ENCODE measurements around the gene ADCY9. TPM values are rescaled to one million over a fixed set of nuclear protein-coding genes. Genes with fewer than 3 reads are reported as not detected.

The ADCY9 gene
- polyA plus RNA-seq, 1 donor from 2014 or later: 6.3 TPM

DNA sequence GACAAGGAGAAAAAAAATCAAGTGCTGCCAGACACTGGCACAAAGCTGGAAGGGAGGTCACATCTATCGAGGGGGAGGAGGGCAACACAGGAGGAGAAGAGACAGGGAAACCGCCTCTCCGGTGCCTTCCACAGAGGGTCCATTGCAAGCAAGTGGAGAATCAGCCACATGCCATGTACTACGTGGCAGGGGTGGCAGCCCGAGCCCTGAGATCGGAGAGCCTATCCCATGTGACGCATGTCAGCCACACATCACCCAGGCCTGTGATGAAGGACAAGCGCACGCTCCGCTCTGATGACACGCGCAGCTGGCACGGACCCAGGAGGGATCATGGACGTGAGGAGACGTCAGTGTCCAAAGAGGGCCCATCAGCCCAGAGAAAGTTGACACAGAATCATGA lies 30.1 kb downstream of the ADCY9 start (continued):
- TF ChIP-seq EZH2 (IDR thresholded peaks at IDR 0.05; ENCODE audit: borderline replicate concordance, insufficient read depth, low read length, poor library complexity, severe bottlenecking): no peak
- no peak for TF ChIP-seq POLR2AphosphoS5 (IDR thresholded peaks at IDR 0.05)
- no peak for TF ChIP-seq RAD21 (conservative IDR thresholded peaks at IDR 0.05)
- TF ChIP-seq MXI1 (conservative IDR thresholded peaks at IDR 0.05; ENCODE audit: poor library complexity, severe bottlenecking): no peak
- no peak for TF ChIP-seq TAF1 (IDR thresholded peaks at IDR 0.05; ENCODE audit: low read depth)

DNA sequence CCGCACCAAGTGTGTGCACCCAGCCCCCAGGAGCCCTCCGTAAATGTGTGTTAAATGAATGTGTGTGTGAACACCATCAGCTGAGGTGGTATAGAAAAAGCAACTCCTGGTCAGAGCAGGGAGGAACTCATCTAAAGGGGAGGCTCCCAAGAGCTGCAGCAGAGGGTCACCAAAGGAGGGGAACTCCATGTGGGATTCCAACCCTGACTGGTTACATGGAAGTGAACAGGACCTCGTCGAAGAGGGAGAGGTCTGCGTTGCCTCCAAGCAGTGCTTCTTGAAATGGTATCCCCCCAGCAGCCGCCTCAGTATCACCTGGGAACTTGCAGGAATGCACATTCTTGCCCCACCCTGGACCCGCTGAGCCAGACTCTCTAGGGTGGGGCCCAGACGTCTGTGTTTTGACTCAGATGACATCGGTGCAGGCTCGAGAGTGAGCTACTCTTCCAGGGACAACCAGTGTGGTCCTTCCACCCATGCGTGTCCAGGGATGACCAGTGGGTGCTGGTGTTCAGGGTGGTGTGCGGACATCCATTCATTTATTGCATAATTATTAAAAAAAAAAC lies 30.8 kb downstream of the ADCY9 start:
- Histone ChIP-seq H3K27me3 (ENCODE audit: insufficient read depth, low read depth, low read length) (no peaks in the 10 kb centered on the region), H3K9me2 (ENCODE audit: insufficient read depth, low read length) (no peaks in the 10 kb centered on the region), H3K27ac (ENCODE audit: low read length) (no peak overlapping the region), H3K79me2 (replicated peaks; ENCODE audit: insufficient read depth, low read length) (no peaks in the 10 kb centered on the region), H3F3A (ENCODE audit: insufficient read depth, low read length, poor library complexity, severe bottlenecking) (no peaks in the 10 kb centered on the region), H3K4me2 (ENCODE audit: low read length) (no peak overlapping the region), H3K36me3 (ENCODE audit: insufficient read depth, low read length) (no peaks in the 10 kb centered on the region), H3K9ac (ENCODE audit: low read length) (no peak overlapping the region), H3K4me3 (ENCODE audit: low read length) (no peak overlapping the region), H2AFZ (ENCODE audit: low read depth, low read length) (no peak overlapping the region), H4K20me1 (ENCODE audit: insufficient read depth) (no peaks in the 10 kb centered on the region), H3K9me3 (ENCODE audit: low read length) (no peaks in the 10 kb centered on the region)
- TF ChIP-seq TAF1 (IDR thresholded peaks at IDR 0.05; ENCODE audit: low read depth): no peak
- no peak for TF ChIP-seq MXI1 (conservative IDR thresholded peaks at IDR 0.05; ENCODE audit: poor library complexity, severe bottlenecking)
- TF ChIP-seq SMC3 (conservative IDR thresholded peaks at IDR 0.05; ENCODE audit: poor library complexity): no peak
- TF ChIP-seq POLR2AphosphoS5 (IDR thresholded peaks at IDR 0.05): no peak
- TF ChIP-seq, protein P1, sequence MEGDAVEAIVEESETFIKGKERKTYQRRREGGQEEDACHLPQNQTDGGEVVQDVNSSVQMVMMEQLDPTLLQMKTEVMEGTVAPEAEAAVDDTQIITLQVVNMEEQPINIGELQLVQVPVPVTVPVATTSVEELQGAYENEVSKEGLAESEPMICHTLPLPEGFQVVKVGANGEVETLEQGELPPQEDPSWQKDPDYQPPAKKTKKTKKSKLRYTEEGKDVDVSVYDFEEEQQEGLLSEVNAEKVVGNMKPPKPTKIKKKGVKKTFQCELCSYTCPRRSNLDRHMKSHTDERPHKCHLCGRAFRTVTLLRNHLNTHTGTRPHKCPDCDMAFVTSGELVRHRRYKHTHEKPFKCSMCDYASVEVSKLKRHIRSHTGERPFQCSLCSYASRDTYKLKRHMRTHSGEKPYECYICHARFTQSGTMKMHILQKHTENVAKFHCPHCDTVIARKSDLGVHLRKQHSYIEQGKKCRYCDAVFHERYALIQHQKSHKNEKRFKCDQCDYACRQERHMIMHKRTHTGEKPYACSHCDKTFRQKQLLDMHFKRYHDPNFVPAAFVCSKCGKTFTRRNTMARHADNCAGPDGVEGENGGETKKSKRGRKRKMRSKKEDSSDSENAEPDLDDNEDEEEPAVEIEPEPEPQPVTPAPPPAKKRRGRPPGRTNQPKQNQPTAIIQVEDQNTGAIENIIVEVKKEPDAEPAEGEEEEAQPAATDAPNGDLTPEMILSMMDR (IDR thresholded peaks at IDR 0.05; ENCODE audit: poor library complexity, severe bottlenecking): no peak
- TF ChIP-seq EP300 (conservative IDR thresholded peaks at IDR 0.05; ENCODE audit: poor library complexity, severe bottlenecking): no peak
- TF ChIP-seq EZH2 (IDR thresholded peaks at IDR 0.05; ENCODE audit: borderline replicate concordance, insufficient read depth, low read length, poor library complexity, severe bottlenecking): no peak
- TF ChIP-seq, protein P2, sequence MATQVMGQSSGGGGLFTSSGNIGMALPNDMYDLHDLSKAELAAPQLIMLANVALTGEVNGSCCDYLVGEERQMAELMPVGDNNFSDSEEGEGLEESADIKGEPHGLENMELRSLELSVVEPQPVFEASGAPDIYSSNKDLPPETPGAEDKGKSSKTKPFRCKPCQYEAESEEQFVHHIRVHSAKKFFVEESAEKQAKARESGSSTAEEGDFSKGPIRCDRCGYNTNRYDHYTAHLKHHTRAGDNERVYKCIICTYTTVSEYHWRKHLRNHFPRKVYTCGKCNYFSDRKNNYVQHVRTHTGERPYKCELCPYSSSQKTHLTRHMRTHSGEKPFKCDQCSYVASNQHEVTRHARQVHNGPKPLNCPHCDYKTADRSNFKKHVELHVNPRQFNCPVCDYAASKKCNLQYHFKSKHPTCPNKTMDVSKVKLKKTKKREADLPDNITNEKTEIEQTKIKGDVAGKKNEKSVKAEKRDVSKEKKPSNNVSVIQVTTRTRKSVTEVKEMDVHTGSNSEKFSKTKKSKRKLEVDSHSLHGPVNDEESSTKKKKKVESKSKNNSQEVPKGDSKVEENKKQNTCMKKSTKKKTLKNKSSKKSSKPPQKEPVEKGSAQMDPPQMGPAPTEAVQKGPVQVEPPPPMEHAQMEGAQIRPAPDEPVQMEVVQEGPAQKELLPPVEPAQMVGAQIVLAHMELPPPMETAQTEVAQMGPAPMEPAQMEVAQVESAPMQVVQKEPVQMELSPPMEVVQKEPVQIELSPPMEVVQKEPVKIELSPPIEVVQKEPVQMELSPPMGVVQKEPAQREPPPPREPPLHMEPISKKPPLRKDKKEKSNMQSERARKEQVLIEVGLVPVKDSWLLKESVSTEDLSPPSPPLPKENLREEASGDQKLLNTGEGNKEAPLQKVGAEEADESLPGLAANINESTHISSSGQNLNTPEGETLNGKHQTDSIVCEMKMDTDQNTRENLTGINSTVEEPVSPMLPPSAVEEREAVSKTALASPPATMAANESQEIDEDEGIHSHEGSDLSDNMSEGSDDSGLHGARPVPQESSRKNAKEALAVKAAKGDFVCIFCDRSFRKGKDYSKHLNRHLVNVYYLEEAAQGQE (IDR thresholded peaks at IDR 0.05; ENCODE audit: borderline replicate concordance): no peak
- TF ChIP-seq RAD21 (conservative IDR thresholded peaks at IDR 0.05): no peak

DNA sequence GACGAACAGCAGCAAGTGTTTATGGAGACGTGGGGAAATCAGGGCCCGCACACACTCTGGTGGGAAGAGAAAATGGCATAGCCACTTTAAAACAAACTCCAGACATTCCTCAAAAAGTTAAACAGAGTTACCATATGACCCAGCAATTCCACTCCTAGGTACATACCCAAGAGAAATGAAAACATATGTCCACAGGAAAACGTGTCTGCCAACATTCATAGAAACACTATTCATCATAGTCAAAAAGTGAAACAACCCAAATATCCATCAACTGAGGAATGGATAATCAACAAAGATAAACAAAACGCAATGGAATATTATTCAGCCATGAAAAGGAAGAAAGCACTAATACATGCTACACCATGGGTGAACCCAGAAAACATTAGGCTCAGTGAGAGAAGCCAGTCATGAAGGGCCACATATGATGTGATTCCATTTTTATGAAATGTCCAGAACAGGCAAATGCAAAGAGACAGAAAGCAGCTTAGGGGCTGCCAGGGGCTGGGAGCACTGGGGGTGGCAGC lies 32.8 kb downstream of the ADCY9 start:
- H4K20me1 ChIP-seq (ENCODE audit: insufficient read depth): no peaks in the 10 kb centered on the region
- no peak for TF ChIP-seq EP300 (conservative IDR thresholded peaks at IDR 0.05; ENCODE audit: poor library complexity, severe bottlenecking)
- TF ChIP-seq, protein P2 (IDR thresholded peaks at IDR 0.05; ENCODE audit: borderline replicate concordance): no peak
- TF ChIP-seq TAF1 (IDR thresholded peaks at IDR 0.05; ENCODE audit: low read depth): no peak
- no peak for TF ChIP-seq POLR2AphosphoS5 (IDR thresholded peaks at IDR 0.05)
- TF ChIP-seq, protein P1 (IDR thresholded peaks at IDR 0.05; ENCODE audit: poor library complexity, severe bottlenecking): no peak
- TF ChIP-seq RAD21 (conservative IDR thresholded peaks at IDR 0.05): no peak
- no peak for TF ChIP-seq EZH2 (IDR thresholded peaks at IDR 0.05; ENCODE audit: borderline replicate concordance, insufficient read depth, low read length, poor library complexity, severe bottlenecking)
- TF ChIP-seq MXI1 (conservative IDR thresholded peaks at IDR 0.05; ENCODE audit: poor library complexity, severe bottlenecking): no peak
- no peak for TF ChIP-seq SMC3 (conservative IDR thresholded peaks at IDR 0.05; ENCODE audit: poor library complexity)
- H3K79me2 ChIP-seq (replicated peaks; ENCODE audit: insufficient read depth, low read length): no peaks in the 10 kb centered on the region

More for the DNA sequence above, 32.8 kb downstream of the ADCY9 start:
- Histone ChIP-seq H3K27me3 (ENCODE audit: insufficient read depth, low read depth, low read length) (no peaks in the 10 kb centered on the region), H3K27ac (ENCODE audit: low read length) (no peak overlapping the region), H3K9ac (ENCODE audit: low read length) (no peak overlapping the region), H3K9me2 (ENCODE audit: insufficient read depth, low read length) (no peaks in the 10 kb centered on the region), H3K4me2 (ENCODE audit: low read length) (no peak overlapping the region), H3K36me3 (ENCODE audit: insufficient read depth, low read length) (no peaks in the 10 kb centered on the region), H3K4me3 (ENCODE audit: low read length) (no peak overlapping the region), H3K9me3 (ENCODE audit: low read length) (no peaks in the 10 kb centered on the region), H3F3A (ENCODE audit: insufficient read depth, low read length, poor library complexity, severe bottlenecking) (no peaks in the 10 kb centered on the region), H2AFZ (ENCODE audit: low read depth, low read length) (no peak overlapping the region)

All from neural cell (in vitro differentiated cells).